ENCODE results near the gene SAXO2.
"Not testable (repeated sequence)": the region's sequence is repeated elsewhere in the genome, so short reads cannot be mapped to it uniquely, and the experiment has no call there.

SAXO2 gene

GRCh38 chr15:82303956-82304777 is 41.5 kb downstream of the SAXO2 start:
- H3K4me3 ChIP-seq (ENCODE audit: low read length): no peak overlapping the region
- TF ChIP-seq ZNF274 (IDR thresholded peaks at IDR 0.05; ENCODE audit: low read depth, low read length): no peak

- no peak overlapping the region for H3K4me3 ChIP-seq (ENCODE audit: low read length)
- TF ChIP-seq ZNF274 (IDR thresholded peaks at IDR 0.05; ENCODE audit: low read depth, low read length): no peak
These were observed 42.1 kb downstream of the SAXO2 start for GRCh38 chr15:82304778-82305090.

- no peak for TF ChIP-seq ZNF274 (IDR thresholded peaks at IDR 0.05; ENCODE audit: low read depth, low read length)
These were observed 43.0 kb downstream of the SAXO2 start for GRCh38 chr15:82305621-82306048.

GRCh38 chr15:82306791-82307713 is 44.4 kb downstream of the SAXO2 start:
- no peak overlapping the region for H3K4me3 ChIP-seq (ENCODE audit: low read length)
- TF ChIP-seq ZNF274 (IDR thresholded peaks at IDR 0.05; ENCODE audit: low read depth, low read length): no peak

More at GRCh38 chr15:82305621-82306048, 43.0 kb downstream of the SAXO2 start:
- no peak overlapping the region for H3K4me3 ChIP-seq (ENCODE audit: low read length)

- TF ChIP-seq ZNF274 (IDR thresholded peaks at IDR 0.05; ENCODE audit: low read depth, low read length): no peak
These were observed 45.1 kb downstream of the SAXO2 start for GRCh38 chr15:82307714-82308081.

GRCh38 chr15:82309802-82310201 is 47.2 kb downstream of the SAXO2 start:
- H3K4me3 ChIP-seq (ENCODE audit: low read length): no peak overlapping the region
- TF ChIP-seq ZNF274 (IDR thresholded peaks at IDR 0.05; ENCODE audit: low read depth, low read length): no peak

More at GRCh38 chr15:82307714-82308081, 45.1 kb downstream of the SAXO2 start:
- no peak overlapping the region for H3K4me3 ChIP-seq (ENCODE audit: low read length)

GRCh38 chr15:82311321-82311720 is 48.7 kb downstream of the SAXO2 start:
- H3K4me3 ChIP-seq (ENCODE audit: low read length): not testable (repeated sequence)

- H3K4me3 ChIP-seq (ENCODE audit: low read length): no peak overlapping the region
- no peak for TF ChIP-seq ZNF274 (IDR thresholded peaks at IDR 0.05; ENCODE audit: low read depth, low read length)
These were observed 50.1 kb downstream of the SAXO2 start for GRCh38 chr15:82312586-82313349.

GRCh38 chr15:82313446-82313845 is 50.8 kb downstream of the SAXO2 start:
- TF ChIP-seq ZNF274 (IDR thresholded peaks at IDR 0.05; ENCODE audit: low read depth, low read length): no peak
- no peak overlapping the region for H3K4me3 ChIP-seq (ENCODE audit: low read length)

- H3K4me3 ChIP-seq (ENCODE audit: low read length): not testable (repeated sequence)
These were observed 51.5 kb downstream of the SAXO2 start for GRCh38 chr15:82313951-82314768.

- H3K4me3 ChIP-seq (ENCODE audit: low read length): no peak overlapping the region
- no peak for TF ChIP-seq ZNF274 (IDR thresholded peaks at IDR 0.05; ENCODE audit: low read depth, low read length)
These were observed 52.3 kb downstream of the SAXO2 start for GRCh38 chr15:82314769-82315518.

GRCh38 chr15:82315519-82316246 is 53.1 kb downstream of the SAXO2 start:
- no peak for TF ChIP-seq ZNF274 (IDR thresholded peaks at IDR 0.05; ENCODE audit: low read depth, low read length)
- H3K4me3 ChIP-seq (ENCODE audit: low read length): no peak overlapping the region

GRCh38 chr15:82316247-82317090 is 53.9 kb downstream of the SAXO2 start:
- not testable (repeated sequence) for H3K4me3 ChIP-seq (ENCODE audit: low read length)

Data from GM08714 (cell line).